C1 segment of cervical spinal cord (tissue), 14 donors: ENCODE data around the gene WHRN.

ENCODE experiments used
- DNase-seq, 14 donors: peaks; one replicate each; lab custom pipeline; 2025; lab: John Stamatoyannopoulos, UW

WHRN gene

GRCh38 chr9:114384836-114385396 lies 120.4 kb downstream of the WHRN start:
- no peak for DNase-seq

- DNase-seq = no peak
These were observed 120.9 kb downstream of the WHRN start for GRCh38 chr9:114384341-114384740.

GRCh38 chr9:114383521-114384231 lies 121.6 kb downstream of the WHRN start:
- peak in 6 of 14 donors; percentile 51 to 66 (median 62) for DNase-seq

GRCh38 chr9:114382699-114383520 lies 122.4 kb downstream of the WHRN start:
- DNase-seq = peak in 7 of 14 donors; percentile 43 to 63 (median 49)

- no peak for DNase-seq
These were observed 126.4 kb downstream of the WHRN start for GRCh38 chr9:114378883-114379282.

GRCh38 chr9:114378016-114378415 lies 127.3 kb downstream of the WHRN start:
- DNase-seq = no peak

GRCh38 chr9:114376586-114377445 lies 128.5 kb downstream of the WHRN start:
- DNase-seq = no peak

GRCh38 chr9:114375386-114376175 lies 129.7 kb downstream of the WHRN start:
- DNase-seq = no peak

GRCh38 chr9:114374936-114375335 lies 130.3 kb downstream of the WHRN start:
- no peak for DNase-seq

- DNase-seq = no peak
These were observed 131.1 kb downstream of the WHRN start for GRCh38 chr9:114373960-114374730.

- peak in 8 of 14 donors; percentile 28 to 63 (median 50) for DNase-seq
These were observed 132.3 kb downstream of the WHRN start for GRCh38 chr9:114372921-114373448.

- DNase-seq = peak in 2 of 14 donors; percentile 36 to 63
These were observed 133.0 kb downstream of the WHRN start for GRCh38 chr9:114371973-114372917.

GRCh38 chr9:114371343-114371944 lies 133.8 kb downstream of the WHRN start:
- no peak for DNase-seq

GRCh38 chr9:114370968-114371320 lies 134.3 kb downstream of the WHRN start:
- DNase-seq = peak in 10 of 14 donors; percentile 11 to 79 (median 46)

GRCh38 chr9:114370251-114370967 lies 134.9 kb downstream of the WHRN start:
- peak in 2 of 14 donors; percentile 34 for DNase-seq

GRCh38 chr9:114369216-114370130 lies 135.8 kb downstream of the WHRN start:
- DNase-seq = no peak
